IPS DF 19.7 (cell line): ENCODE data around the gene LHCGR.

Source experiments
- DNase-seq: peaks from one replicate; pipeline ENCODE4 v3.0.0-alpha.2; 2013; ENCODE audit warnings: low read depth, low spot score

The LHCGR gene

DNA sequence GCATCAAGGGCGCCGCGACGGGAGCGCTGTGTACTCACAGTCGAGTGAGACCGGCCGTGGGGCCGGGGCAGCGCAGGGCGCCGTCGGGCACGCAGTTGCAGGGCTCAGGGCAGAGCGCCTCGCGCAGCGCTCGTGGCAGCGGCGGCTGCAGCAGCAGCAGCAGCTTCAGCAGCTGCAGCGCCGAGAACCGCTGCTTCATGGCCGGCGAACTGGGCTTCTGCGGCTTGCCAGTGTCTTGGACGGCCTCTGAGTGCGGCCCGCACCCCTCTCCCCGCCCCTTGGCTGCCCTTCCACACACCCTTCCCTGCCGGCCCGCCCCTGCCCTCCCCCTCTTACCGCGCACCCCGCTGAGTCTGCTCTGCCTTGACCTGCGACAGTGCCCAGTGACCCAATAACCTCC lies at the start of gene LHCGR:
Gene LHCGR, minus strand, starts transcription at position 252 of the 400 bp plus-strand sequence. Its CDS starts 53 bp downstream, at position 199.
- DNase-seq, result no peak

DNA sequence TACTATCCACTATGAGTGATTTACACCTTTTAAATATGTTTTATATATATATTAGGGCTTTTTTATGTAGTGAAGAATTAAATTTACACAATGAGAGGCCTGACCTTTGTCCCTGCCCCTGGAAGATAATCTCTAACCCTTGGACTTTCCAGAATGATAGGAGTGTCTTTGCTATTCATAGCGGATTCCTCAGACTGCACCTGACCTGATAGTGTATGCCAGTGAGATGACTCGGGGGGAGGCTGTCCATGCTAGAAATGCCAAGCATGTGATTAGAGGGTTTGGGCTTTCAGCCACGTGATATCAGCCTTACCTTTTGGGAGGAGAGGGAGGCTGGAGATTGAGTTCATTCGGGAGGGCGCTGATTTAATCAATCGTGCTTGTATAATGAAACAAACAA lies 44.1 kb upstream of the LHCGR start:
- no peak for DNase-seq

GRCh38 chr2:48795065-48795464 lies 39.5 kb upstream of the LHCGR start:
- no peak for DNase-seq

DNA sequence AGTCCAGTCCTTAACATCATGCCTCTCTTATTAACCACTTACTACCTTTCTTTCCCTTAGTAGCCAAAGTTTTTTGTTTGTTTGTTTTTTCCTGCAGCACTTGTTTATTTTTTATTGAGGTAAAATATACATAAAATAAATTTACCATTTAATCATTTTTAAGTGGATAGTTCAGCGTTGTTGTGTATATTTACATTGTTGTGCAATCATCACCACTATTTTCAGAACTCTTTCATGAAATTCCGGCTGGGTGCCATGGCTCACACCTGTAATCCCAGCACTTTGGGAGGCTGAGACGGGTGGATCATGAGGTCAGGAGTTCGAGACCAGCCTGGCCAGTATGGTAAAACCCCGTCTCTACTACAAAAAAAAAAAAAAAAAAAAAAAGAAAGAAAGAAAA lies 38.1 kb upstream of the LHCGR start:
- no peak for DNase-seq

DNA sequence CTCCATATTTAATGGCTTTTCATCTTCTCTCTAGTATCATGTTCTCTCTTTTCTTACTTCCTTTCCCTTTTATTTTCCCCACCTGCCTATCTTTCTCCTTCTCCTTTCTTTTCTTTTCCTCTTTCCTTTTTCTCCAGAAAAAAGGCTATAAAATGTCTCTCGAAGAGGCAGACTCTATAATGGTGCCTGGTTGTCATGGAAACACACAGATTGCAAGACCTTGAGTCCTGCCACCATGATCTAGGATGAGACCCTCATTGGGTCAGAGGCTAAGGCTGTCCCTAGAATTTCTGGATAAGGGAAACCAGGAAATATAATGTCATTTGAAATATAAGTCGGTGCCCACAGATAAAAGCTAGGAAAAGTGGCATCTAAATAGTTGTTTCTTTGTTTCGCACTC lies 36.5 kb upstream of the LHCGR start:
- DNase-seq, result no peak

- DNase-seq, result no peak
These were observed 35.1 kb upstream of the LHCGR start for GRCh38 chr2:48790407-48791170.

DNA sequence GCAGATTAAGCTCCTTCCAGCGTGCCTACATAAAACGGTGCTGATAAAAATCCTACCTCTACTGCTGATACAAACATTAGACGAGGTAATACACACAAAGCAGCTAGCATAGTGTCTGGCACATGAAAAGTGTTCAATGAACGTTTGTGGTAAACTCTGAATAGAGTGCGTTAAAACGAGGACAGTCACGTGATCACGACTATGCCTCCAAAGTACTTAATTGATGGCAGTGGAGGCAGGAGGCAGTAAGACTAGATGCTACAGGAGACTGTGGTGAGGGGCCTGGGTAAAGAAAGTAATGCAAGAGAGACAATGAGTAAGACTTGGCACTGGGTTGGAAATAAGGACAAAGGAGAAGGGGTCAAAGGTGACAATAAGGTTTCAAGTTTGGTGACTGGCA lies 32.1 kb upstream of the LHCGR start:
- DNase-seq, result no peak

DNA sequence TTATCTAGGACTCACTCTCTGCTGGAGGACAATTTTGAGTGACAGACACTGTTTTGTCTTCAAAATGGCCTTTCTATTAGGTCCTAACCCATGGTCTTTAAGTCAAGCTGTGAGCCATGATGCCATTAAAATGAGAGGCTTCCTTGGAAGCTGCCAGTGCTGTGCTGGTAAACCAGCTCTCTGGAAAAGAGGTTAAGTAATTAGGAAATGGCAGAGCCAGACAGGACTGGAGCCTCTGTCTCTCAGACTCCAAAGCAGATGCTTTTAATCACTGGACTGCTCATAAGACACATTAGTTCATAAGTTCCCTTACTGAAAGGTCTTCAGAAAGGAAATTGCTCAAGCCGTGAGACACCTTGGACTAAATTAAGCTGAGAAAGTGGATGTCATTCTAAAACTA lies 25.8 kb upstream of the LHCGR start:
- no peak for DNase-seq

GRCh38 chr2:48779019-48779716 lies 23.6 kb upstream of the LHCGR start:
- DNase-seq, result no peak

DNA sequence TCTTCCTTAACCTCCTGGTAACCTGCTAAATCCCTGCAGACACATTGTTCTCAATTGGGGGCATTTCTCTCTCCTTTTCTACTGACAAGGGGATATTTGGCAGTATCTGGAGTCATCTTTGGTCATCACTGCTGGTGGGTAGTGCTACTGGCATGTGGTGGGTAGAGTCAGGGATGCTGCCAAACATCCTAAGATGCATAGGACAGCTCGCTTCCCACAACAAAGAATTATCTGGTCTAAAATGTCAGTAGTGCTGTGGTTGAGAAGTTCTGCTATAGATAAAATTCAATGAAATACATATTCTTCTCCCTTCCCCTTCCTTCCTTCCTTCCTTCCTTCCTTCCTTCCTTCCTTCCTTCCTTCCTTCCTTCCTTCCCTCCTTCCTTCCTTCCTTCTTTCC lies 18.7 kb upstream of the LHCGR start:
- DNase-seq, result no peak

- DNase-seq, result no peak
These were observed 15.9 kb upstream of the LHCGR start for GRCh38 chr2:48771241-48772014.

DNA sequence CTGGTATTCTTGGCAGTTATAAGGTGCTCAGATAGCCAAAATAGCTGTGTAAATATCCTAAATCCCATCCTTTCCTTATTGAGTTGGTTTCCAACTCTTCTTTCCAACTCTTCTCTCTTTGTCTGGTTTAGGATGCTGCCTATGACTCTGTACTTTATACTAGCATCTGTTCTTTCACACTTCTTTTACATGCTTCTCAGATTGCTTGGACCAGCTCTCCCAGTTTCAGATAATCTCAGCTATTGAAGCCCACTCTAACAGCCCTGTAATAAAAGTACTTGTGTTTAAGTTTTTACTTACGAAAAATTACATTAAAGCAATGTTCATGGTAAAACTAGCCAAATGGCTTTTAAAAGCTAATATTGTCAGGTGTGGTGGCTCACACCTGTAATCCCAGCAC lies 14.7 kb upstream of the LHCGR start:
- DNase-seq, result no peak

DNA sequence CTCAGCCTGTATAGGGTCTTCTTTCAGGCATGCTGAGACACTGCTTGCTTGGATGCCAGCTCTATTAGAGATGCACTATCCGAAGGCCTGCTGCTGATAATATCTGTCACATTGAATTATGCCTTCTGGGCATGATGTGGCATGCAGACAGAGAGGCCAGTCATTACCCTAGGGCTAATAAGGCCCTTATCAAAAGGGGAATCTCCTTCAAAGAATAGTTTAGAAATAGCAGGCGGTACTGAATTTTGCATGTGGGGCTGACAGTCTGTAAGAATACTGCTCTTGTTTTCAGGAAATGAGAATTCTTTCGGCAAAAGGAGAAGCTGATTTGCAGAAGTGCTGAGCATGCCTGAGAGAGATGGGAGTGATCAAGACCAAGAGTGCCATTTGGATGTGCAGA lies 13.1 kb upstream of the LHCGR start:
- no peak for DNase-seq

- peak; percentile 23 for DNase-seq
These were observed 11.8 kb upstream of the LHCGR start for GRCh38 chr2:48767330-48767729.

GRCh38 chr2:48760826-48761225 lies 5.3 kb upstream of the LHCGR start:
- DNase-seq, result no peak

DNA sequence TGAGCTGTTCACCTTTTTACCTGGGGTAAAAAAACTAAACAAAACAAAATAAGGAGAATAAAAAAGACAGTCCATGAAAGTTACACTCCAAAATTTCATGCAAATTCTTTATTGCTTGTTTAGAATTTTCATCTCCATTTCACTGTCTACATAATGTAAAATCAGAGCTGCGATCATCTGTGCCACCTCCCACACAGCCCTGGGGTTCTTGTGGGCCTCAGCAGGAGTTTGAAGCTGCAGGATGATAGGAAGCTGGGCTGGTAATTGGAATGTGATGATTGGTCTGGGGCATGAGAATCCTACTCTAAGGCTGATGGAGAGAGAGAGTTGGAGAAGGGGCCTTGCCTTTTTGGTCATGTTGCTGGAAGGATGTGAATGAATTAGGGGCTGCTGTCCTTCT lies 4.2 kb upstream of the LHCGR start:
- DNase-seq, result no peak

- no peak for DNase-seq
These were observed 765 bp upstream of the LHCGR start for GRCh38 chr2:48756289-48756688.

DNA sequence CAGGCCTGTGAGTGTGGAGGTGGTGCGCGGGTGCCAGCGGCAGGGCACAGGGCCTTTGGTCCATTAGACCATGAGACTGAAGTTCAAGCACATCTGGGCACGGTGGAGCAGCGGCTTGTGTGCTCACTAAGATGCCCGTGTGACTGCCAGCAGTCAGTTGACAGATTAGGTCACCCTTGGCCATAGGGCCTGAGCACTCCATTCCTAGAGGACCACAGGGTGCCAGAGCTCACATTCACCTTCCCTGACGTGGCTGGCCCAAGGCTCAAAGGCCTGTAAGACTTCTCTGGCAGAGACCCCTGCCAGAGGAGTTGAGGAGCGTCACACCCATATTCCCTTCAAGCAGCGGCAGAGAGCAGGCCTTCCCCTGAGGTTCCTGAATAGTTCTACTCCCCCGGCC lies 650 bp downstream of the LHCGR start:
- DNase-seq, result no peak

GRCh38 chr2:48753228-48753627 lies 2.3 kb downstream of the LHCGR start:
- DNase-seq, result no peak

- no peak for DNase-seq
These were observed 5.3 kb downstream of the LHCGR start for GRCh38 chr2:48750128-48750739.

DNA sequence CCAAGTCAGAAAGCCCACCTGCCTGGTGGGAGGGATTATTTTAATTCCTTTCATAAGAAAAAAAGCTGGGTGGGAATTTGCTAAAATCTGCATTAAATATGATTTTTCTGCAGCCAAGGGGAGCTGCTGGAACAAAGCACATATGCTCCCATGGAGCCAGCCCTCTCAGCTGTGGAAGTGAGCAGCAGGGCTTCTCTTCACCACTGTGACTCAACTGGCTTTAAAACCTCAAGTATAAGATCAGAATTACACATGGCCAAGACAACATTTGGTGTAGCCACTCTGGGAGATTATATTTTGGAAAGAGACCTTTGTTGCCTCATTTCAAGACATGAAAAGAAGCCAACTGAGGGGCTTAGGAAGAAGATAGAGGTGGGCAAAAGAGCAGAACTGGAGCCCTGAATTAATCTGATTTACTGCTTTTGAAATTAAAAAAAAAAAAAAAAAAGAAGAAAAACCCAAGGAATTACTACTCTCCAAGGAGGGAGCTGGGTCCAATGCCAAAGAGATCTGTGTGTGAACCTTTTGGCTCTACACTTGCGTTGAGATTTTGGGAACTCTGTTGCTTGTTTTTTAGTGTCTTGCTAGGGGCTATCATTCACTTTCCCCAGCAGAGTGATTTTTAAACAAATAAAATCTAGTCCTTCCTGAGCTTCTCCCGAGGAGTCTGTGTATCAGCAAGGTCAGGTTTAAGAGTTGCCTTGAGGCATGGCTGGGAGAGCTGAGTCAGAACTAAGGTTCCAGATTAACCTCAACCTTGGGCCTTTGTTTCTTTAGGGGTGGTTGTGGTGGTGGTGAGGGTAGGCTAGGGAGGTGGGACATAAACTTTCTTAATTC lies 6.0 kb downstream of the LHCGR start:
- no peak for DNase-seq
